EH (cell line): Measurements from ENCODE around the gene RPTOR.
"Not testable (repeated sequence)": the region's sequence is repeated elsewhere in the genome, so short reads cannot be mapped to it uniquely, and the experiment has no call there.

Source experiments
- DNase-seq: peaks from one replicate; pipeline ENCODE4 v3.0.0-alpha.2; 2015; ENCODE audit warnings: low read depth

RPTOR gene

GRCh38 chr17:80618304-80618703 lies 73.7 kb downstream of the RPTOR start:
- DNase-seq, result no peak

DNA sequence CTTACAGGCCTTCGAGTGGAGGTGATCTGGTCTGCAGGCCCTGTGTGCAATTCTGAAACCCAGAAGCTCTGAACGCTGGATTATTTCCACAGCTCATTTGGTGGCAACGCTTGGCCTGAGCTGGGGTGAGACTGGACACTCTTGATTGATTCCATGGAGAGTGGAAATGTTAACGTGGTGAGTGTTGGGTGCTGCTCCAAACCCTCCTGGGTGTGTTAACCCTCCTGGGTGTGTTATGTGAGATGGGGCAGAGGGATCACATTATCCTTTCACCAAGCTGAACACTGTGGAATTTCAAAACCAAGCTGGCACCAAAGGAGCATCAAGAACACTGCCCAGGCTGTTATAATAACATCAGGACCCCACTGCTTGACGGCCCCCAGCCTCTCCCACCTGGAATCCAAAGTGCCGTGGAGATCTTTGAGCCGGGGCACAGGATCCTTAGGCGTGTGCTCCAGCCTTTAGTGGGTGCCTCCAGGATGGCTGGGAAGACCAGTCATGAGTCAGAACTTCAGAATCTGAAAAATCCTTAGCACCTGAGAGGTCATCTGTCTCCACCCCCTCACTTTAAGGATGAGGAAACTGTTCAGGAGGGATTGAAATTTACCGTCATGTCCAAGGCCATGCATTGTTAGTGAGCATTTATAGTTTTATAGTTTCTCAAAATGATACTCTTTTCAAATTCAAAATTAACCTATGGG lies 75.0 kb downstream of the RPTOR start:
- no peak for DNase-seq

GRCh38 chr17:80621335-80621996 lies 76.8 kb downstream of the RPTOR start:
- no peak for DNase-seq

- no peak for DNase-seq
These were observed 77.3 kb downstream of the RPTOR start for GRCh38 chr17:80621997-80622357.

- no peak for DNase-seq
These were observed 80.2 kb downstream of the RPTOR start for GRCh38 chr17:80624864-80625263.

DNA sequence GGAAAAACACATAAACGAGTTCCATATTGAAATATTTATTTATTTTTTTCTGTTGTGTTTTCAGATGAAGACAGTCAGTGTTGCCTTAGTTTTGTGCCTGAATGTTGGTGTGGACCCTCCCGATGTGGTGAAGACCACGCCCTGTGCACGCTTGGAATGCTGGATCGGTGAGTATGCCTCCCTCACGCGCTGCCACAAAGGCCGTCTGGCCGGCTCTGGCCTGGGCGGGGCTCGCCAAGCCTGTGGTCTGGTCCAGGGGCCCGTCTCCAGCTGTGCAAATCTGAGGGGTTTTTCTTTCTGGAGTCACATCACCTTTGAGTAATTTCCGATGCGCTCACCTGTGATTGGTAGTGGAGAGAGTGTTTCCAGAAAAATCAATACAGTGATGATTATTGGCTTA lies 81.0 kb downstream of the RPTOR start:
- DNase-seq, result no peak

DNA sequence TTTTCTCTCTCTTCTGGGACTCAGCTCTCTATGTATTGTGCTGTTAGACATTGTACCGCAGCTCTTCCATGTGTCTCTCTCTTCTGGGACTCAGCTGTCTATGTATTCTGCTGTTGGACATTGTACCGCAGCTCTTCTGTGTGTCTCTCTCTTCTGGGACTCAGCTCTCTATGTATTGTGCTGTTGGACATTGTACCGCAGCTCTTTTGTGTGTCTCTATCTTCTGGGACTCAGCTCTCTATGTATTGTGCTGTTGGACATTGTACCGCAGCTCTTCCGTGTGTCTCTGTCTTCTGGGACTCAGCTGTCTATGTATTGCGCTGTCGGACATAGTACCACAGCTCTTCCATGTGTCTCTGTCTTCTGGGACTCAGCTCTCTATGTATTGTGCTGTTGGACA lies 84.2 kb downstream of the RPTOR start:
- DNase-seq, result not testable (repeated sequence)

- DNase-seq, result no peak
These were observed 84.8 kb downstream of the RPTOR start for GRCh38 chr17:80629298-80630028.

DNA sequence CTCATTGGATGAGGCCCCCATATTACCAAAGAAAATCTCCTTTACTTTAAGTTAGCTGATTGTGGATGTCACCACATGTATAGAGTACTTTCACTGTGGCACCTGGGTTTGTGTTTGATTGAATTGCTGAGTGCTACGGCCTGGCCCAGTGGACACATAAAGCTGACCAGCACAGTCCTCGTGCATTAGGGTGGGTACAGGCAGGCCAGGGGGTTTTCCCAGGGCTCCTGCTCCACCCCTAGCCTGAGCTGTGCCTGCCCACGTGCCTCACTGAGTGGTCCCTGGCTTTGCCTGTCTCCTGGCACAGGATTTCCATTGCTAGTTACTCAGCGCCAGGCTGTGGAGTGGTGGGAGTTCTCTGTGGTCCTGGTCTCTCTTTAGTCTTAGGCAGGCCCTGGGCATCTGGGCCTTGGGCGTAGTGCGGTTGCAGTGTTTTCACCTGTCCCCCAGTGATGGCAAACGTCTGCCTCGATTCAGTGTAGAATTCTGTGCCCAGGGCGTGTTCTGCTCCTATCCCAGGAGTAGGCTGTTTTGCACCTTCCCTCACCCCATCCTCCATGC lies 86.0 kb downstream of the RPTOR start:
- no peak for DNase-seq

GRCh38 chr17:80631142-80632045 lies 86.8 kb downstream of the RPTOR start:
- no peak for DNase-seq

- DNase-seq, result no peak
These were observed 87.5 kb downstream of the RPTOR start for GRCh38 chr17:80632046-80632581.

GRCh38 chr17:80633207-80633606 lies 88.6 kb downstream of the RPTOR start:
- no peak for DNase-seq

- no peak for DNase-seq
These were observed 89.4 kb downstream of the RPTOR start for GRCh38 chr17:80633994-80634566.

- no peak for DNase-seq
These were observed 91.9 kb downstream of the RPTOR start for GRCh38 chr17:80636361-80637018.

GRCh38 chr17:80637048-80637781 lies 92.6 kb downstream of the RPTOR start:
- no peak for DNase-seq

GRCh38 chr17:80639658-80640057 lies 95.0 kb downstream of the RPTOR start:
- no peak for DNase-seq

DNA sequence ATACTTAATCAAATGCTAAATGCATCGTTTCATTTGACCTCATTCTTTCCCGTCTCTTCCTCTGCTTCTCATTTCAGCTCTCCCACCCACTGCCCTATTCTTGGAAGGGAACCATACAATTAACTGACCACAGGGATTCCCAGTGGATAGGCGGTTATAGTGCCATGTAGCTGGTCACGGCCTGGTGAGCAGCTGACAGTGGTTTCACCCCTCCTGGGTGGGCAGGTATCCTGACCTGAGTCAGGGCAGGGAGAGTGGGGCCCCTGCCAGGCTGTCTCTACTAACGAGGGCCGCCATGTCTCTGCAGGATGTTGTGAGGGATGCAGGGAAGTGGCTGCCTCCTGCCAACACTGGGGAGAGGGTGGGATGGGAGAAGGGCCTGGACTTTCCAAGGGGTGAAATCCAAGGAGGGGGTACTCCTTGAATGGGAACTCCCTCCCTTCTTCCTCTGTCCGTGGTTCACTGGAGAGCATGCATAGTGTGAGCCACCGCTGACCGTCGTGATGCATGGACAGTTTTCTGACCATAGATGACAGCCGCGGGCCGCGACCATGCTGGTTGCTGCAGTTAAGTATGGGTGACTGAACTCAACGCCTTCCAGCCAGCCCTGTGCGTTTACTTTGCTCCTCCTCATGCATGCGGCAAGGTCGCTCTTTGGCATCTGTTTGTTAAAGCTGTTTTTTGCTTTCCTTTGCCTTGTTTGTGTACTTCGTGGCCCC lies 95.9 kb downstream of the RPTOR start:
- DNase-seq, result no peak

GRCh38 chr17:80643326-80644099 lies 98.9 kb downstream of the RPTOR start:
- no peak for DNase-seq

GRCh38 chr17:80644536-80644935 lies 99.9 kb downstream of the RPTOR start:
- peak; percentile 72 for DNase-seq
